HEK293 (cell line): Measurements from ENCODE around the gene SLC25A25.

Source experiments
- CTCF ChIA-PET: fragments of 350-600 bp; formaldehyde crosslinking; extraction: SDS; loops from one replicate; lab custom pipeline; 2021; ENCODE audit warnings: antibody characterized with exemption; lab: Yijun Ruan, JAX
- POLR2A ChIA-PET: fragments of 300-600 bp; formaldehyde crosslinking; extraction: SDS; loops from one replicate; lab custom pipeline; 2020; ENCODE audit warnings: antibody characterized with exemption, inconsistent platforms; lab: Yijun Ruan, JAX
- H3K27ac ChIP-seq: fragments of 200-500 bp; sonication (Bioruptor generic); 2 replicates; pipeline ENCODE4 v1.5.1; 2014; ENCODE audit warnings: low read depth, low read length, control low read depth, inconsistent platforms; ENCODE audit errors: extremely low read depth
- H3K36me3 ChIP-seq, 2 experiments: fragments of 200-500 bp in 1 of 2; sonication (Bioruptor generic) in 1 of 2; 1 replicate in 1 of 2; 2 replicates in 1 of 2; pipeline ENCODE4 v1.5.1; 2014 to 2017; ENCODE audit warnings: inconsistent platforms in 2 of 2, low read length in 2 of 2; ENCODE audit not compliant: control insufficient read depth in 2 of 2, insufficient read depth in 1 of 2
- H3K4me1 ChIP-seq: fragments of 200-500 bp; sonication (Bioruptor generic); 2 replicates; pipeline ENCODE4 v1.5.1; 2014; ENCODE audit warnings: mild to moderate bottlenecking, low read length, inconsistent platforms; ENCODE audit not compliant: control insufficient read depth, insufficient read depth
- H3K4me3 ChIP-seq: 2 replicates; pipeline ENCODE4 v1.5.1; 2011; ENCODE audit warnings: low read depth, mild to moderate bottlenecking, control low read depth, low read length, moderate library complexity
- H3K9me3 ChIP-seq: fragments of 200-500 bp; sonication (Bioruptor generic); 2 replicates; pipeline ENCODE4 v1.5.1; 2014; ENCODE audit warnings: low read depth, low read length, inconsistent platforms; ENCODE audit not compliant: control insufficient read depth, insufficient read depth
- IKZF3 ChIP-seq: fragments of 450-650 bp; IDR thresholded peaks from 2 replicates; pipeline ENCODE4 v1.5.0; 2018; ENCODE audit warnings: missing biosample characterization, mild to moderate bottlenecking, missing genetic modification characterization, moderate library complexity
- WT1 ChIP-seq: fragments of 450-650 bp; formaldehyde crosslinking; IDR thresholded peaks from 2 replicates; pipeline ENCODE4 v1.5.1; 2016; ENCODE audit warnings: missing biosample characterization, missing genetic modification characterization
- ZBTB17 ChIP-seq: fragments of 450-650 bp; formaldehyde crosslinking; IDR thresholded peaks from 2 replicates; pipeline ENCODE4 v1.5.1; 2016; ENCODE audit warnings: missing biosample characterization, missing genetic modification characterization
- ZFP69B ChIP-seq: fragments of 450-650 bp; formaldehyde crosslinking; IDR thresholded peaks from 2 replicates; pipeline ENCODE4 v1.5.1; 2016; ENCODE audit warnings: missing biosample characterization, missing genetic modification characterization
- ZIC2 ChIP-seq: fragments of 450-650 bp; formaldehyde crosslinking; IDR thresholded peaks from 2 replicates; pipeline ENCODE4 v1.5.1; 2016; ENCODE audit warnings: missing biosample characterization, missing genetic modification characterization
- ZNF174 ChIP-seq: fragments of 450-650 bp; formaldehyde crosslinking; IDR thresholded peaks from 2 replicates; pipeline ENCODE4 v1.5.0; 2017; ENCODE audit warnings: missing biosample characterization, mild to moderate bottlenecking, missing genetic modification characterization
- ZNF335 ChIP-seq: fragments of 450-650 bp; formaldehyde crosslinking; conservative IDR thresholded peaks from 2 replicates; pipeline ENCODE4 v1.5.1; 2016; ENCODE audit warnings: missing biosample characterization, missing genetic modification characterization
- ZNF501 ChIP-seq: fragments of 450-650 bp; formaldehyde crosslinking; IDR thresholded peaks from 2 replicates; pipeline ENCODE4 v1.5.1; 2016; ENCODE audit warnings: missing biosample characterization, missing genetic modification characterization
- ZNF624 ChIP-seq: fragments of 450-650 bp; formaldehyde crosslinking; IDR thresholded peaks from 2 replicates; pipeline ENCODE4 v1.5.1; 2017; ENCODE audit warnings: missing biosample characterization, missing genetic modification characterization
- TF ChIP-seq, protein P1 (sequence below): fragments of 450-650 bp; formaldehyde crosslinking; IDR thresholded peaks from 2 replicates; pipeline ENCODE4 v1.5.1; 2016; ENCODE audit warnings: missing biosample characterization, missing genetic modification characterization
- TF ChIP-seq, protein P2 (sequence below): fragments of 450-650 bp; formaldehyde crosslinking; IDR thresholded peaks from 2 replicates; pipeline ENCODE4 v1.5.1; 2017; ENCODE audit warnings: missing biosample characterization, missing genetic modification characterization
- TF ChIP-seq, protein P3 (sequence below): fragments of 450-650 bp; IDR thresholded peaks from 2 replicates; pipeline ENCODE4 v1.5.1; 2018; ENCODE audit warnings: missing biosample characterization, mild to moderate bottlenecking, missing genetic modification characterization
- TF ChIP-seq, protein P4 (sequence below): fragments of 450-650 bp; formaldehyde crosslinking; IDR thresholded peaks from 2 replicates; pipeline ENCODE4 v1.5.1; 2016; ENCODE audit warnings: missing biosample characterization, missing genetic modification characterization
- TF ChIP-seq, protein P5 (sequence below): fragments of 450-650 bp; formaldehyde crosslinking; IDR thresholded peaks from 2 replicates; pipeline ENCODE4 v1.5.1; 2016; ENCODE audit warnings: missing biosample characterization, missing genetic modification characterization
- TF ChIP-seq, protein P6 (sequence below): fragments of 450-650 bp; formaldehyde crosslinking; IDR thresholded peaks from 2 replicates; pipeline ENCODE4 v1.5.1; 2016; ENCODE audit warnings: missing biosample characterization, missing genetic modification characterization

Gene SLC25A25

DNA sequence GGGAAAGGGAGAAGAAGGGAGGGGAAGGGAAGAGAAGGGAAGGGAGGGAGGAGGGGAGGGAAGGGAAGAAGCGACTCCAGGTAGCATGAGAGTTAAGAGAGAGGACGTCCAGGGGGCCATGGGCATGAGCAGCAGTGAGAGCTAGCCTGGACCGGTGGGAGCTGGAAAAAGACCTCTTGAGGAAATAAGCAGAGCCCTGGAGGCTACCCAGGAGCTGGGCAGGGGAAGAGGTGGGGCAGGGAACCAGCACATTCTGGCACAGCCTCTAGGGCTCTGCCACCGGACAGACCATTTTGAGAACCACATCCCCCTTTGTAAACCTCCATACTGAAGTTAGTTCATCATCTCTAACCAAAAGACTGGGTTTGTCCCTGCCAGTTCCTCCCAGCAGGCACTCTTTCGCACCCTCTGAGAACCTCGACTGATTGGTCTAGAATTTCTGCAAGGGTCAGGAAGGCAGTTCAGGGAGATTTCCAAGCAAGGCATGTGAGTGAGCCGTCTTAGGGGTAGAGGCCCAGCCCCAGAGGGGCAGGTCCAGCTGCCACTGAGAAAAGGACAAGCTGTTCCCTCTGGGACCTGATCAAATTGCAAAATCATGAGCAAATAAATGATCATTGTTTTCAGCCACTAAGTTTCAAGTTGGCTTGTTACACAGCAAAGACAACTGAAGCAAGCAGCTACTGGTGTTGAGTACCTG is 12.5 kb upstream of the SLC25A25 start:
- peaks cover 6% of the 10 kb centered on the region for H3K4me1 ChIP-seq
- H3K9me3 ChIP-seq: no peaks in the 10 kb centered on the region
- H3K36me3 ChIP-seq: no peaks in the 10 kb centered on the region
- CTCF ChIA-PET: interaction anchor here (0.6 to 1.4 kb wide), 5 partner anchors 10 to 114 kb away, joined by 3 to 5 read pairs (median 3); no protein-coding TSS in a partner anchor
- H3K27ac ChIP-seq: no peak overlapping the region
- POLR2A ChIA-PET: interaction anchor here (0.6 kb wide), 1 partner anchor 141 kb away, joined by 3 read pairs; no protein-coding TSS in a partner anchor
- no peak overlapping the region for H3K4me3 ChIP-seq
- TF ChIP-seq ZNF335 (tag by site-specific recombination): 0 out of 2 replicates have a peak, but pooled peaks have one; percentile 26
- peak; percentile 60 for TF ChIP-seq WT1 (tag by site-specific recombination)
- TF ChIP-seq, protein P1, sequence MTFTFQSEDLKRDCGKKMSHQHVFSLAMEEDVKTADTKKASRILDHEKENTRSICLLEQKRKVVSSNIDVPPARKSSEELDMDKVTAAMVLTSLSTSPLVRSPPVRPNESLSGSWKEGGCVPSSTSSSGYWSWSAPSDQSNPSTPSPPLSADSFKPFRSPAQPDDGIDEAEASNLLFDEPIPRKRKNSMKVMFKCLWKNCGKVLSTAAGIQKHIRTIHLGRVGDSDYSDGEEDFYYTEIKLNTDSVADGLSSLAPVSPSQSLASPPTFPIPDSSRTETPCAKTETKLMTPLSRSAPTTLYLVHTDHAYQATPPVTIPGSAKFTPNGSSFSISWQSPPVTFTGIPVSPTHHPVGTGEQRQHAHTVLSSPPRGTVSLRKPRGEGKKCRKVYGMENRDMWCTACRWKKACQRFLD (tag by site-specific recombination): no peak

DNA sequence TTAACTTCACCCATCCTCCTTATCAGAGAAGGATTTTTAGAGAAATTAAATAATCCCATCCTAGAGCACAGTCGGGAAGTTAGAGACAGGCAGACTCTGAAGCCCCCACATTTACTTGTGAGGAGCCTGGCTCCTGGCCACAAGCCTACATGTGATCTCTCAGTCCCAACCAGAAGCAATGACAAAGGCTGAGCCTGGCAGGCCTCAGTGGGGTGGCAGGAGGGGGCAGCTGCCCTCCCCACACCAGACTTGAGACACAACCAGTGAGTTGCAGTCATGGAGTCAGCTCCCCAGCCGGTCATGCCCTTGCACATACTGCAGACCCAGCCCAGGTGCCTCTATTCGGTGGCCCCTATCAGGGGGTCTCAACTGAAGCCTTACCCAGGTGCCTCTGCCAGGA is 11.9 kb upstream of the SLC25A25 start:
- POLR2A ChIA-PET: no interaction called here
- Histone ChIP-seq H3K27ac (no peak overlapping the region), H3K36me3 (no peaks in the 10 kb centered on the region), H3K4me1 (peaks cover 6% of the 10 kb centered on the region), H3K9me3 (no peaks in the 10 kb centered on the region), H3K4me3 (no peak overlapping the region)
- CTCF ChIA-PET: interaction anchor here (0.6 to 1.4 kb wide), 5 partner anchors 21 to 186 kb away, joined by 3 to 7 read pairs (median 5); no protein-coding TSS in a partner anchor
- TF ChIP-seq ZNF501 (tag by site-specific recombination) (no peak), ZNF624 (tag by site-specific recombination) (no peak), IKZF3 (tag by site-specific recombination) (no peak)
- TF ChIP-seq, protein P2, sequence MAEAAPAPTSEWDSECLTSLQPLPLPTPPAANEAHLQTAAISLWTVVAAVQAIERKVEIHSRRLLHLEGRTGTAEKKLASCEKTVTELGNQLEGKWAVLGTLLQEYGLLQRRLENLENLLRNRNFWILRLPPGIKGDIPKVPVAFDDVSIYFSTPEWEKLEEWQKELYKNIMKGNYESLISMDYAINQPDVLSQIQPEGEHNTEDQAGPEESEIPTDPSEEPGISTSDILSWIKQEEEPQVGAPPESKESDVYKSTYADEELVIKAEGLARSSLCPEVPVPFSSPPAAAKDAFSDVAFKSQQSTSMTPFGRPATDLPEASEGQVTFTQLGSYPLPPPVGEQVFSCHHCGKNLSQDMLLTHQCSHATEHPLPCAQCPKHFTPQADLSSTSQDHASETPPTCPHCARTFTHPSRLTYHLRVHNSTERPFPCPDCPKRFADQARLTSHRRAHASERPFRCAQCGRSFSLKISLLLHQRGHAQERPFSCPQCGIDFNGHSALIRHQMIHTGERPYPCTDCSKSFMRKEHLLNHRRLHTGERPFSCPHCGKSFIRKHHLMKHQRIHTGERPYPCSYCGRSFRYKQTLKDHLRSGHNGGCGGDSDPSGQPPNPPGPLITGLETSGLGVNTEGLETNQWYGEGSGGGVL: peak; percentile 19; the same call in 1 of the 2 replicates

DNA sequence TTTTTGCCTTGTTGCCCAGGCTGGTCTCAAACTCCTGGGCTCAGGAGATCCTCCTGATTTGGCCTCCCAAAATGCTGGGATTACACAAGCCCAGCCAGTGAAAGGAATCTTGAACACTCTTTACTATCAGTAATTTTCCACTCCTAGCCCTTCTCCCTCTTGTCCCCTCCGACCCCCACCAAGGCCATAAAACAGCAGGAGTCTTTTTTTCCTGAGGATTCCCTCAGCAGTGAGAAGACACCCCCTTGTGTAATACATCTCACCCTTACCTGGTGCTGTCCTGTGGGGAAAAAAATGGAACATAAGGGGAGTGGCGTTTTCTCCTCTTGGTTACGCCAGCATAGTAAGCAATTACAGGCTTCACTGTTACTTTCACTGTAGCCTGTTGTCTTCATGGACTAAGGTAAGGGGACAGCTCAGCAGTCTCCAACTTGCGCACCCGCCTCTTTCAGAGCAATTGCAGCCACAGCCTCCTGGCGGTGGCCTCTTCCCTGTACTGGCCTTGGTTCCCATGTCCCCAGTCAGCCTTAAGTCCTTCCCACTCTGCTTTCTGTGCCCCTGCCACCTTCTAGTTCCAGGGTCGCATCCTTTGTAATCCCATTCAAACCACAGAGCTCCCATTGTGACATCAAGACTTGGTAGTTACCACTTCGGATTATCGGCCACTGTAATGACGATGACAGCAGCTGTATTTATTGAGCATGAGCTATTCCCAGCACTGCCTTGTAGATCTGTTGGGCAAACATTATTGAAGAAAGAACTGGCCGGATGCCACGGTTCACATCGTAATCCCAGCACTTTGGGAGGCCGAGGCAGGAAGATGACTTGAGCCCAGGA is 10.9 kb upstream of the SLC25A25 start:
- CTCF ChIA-PET: interaction anchor here (1.1 to 1.3 kb wide), 2 partner anchors 68 to 113 kb away, joined by 3 to 4 read pairs; no protein-coding TSS in a partner anchor
- Histone ChIP-seq H3K4me1 (peaks cover 6% of the 10 kb centered on the region), H3K36me3 (peaks cover 0 to 6% of the 10 kb centered on the region in 2 experiments; a peak in 1 of 3 replicates), H3K4me3 (no peak overlapping the region), H3K27ac (no peak overlapping the region), H3K9me3 (no peaks in the 10 kb centered on the region)
- POLR2A ChIA-PET: interaction anchor here (0.5 kb wide), 1 partner anchor 22 kb away, joined by 4 read pairs; no protein-coding TSS in a partner anchor
- TF ChIP-seq ZFP69B (no peak), ZIC2 (peak; percentile 81), ZNF174 (tag by site-specific recombination) (no peak), ZBTB17 (peak; percentile 39; the same call in 1 of the 2 replicates), ZNF335 (tag by site-specific recombination) (peak; percentile 7; the same call in 1 of the 2 replicates)
- TF ChIP-seq, protein P3, sequence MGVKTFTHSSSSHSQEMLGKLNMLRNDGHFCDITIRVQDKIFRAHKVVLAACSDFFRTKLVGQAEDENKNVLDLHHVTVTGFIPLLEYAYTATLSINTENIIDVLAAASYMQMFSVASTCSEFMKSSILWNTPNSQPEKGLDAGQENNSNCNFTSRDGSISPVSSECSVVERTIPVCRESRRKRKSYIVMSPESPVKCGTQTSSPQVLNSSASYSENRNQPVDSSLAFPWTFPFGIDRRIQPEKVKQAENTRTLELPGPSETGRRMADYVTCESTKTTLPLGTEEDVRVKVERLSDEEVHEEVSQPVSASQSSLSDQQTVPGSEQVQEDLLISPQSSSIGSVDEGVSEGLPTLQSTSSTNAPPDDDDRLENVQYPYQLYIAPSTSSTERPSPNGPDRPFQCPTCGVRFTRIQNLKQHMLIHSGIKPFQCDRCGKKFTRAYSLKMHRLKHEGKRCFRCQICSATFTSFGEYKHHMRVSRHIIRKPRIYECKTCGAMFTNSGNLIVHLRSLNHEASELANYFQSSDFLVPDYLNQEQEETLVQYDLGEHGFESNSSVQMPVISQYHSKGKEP (tag by site-specific recombination): no peak
- TF ChIP-seq, protein P4, sequence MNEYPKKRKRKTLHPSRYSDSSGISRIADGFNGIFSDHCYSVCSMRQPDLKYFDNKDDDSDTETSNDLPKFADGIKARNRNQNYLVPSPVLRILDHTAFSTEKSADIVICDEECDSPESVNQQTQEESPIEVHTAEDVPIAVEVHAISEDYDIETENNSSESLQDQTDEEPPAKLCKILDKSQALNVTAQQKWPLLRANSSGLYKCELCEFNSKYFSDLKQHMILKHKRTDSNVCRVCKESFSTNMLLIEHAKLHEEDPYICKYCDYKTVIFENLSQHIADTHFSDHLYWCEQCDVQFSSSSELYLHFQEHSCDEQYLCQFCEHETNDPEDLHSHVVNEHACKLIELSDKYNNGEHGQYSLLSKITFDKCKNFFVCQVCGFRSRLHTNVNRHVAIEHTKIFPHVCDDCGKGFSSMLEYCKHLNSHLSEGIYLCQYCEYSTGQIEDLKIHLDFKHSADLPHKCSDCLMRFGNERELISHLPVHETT: no peak
- TF ChIP-seq, protein P5, sequence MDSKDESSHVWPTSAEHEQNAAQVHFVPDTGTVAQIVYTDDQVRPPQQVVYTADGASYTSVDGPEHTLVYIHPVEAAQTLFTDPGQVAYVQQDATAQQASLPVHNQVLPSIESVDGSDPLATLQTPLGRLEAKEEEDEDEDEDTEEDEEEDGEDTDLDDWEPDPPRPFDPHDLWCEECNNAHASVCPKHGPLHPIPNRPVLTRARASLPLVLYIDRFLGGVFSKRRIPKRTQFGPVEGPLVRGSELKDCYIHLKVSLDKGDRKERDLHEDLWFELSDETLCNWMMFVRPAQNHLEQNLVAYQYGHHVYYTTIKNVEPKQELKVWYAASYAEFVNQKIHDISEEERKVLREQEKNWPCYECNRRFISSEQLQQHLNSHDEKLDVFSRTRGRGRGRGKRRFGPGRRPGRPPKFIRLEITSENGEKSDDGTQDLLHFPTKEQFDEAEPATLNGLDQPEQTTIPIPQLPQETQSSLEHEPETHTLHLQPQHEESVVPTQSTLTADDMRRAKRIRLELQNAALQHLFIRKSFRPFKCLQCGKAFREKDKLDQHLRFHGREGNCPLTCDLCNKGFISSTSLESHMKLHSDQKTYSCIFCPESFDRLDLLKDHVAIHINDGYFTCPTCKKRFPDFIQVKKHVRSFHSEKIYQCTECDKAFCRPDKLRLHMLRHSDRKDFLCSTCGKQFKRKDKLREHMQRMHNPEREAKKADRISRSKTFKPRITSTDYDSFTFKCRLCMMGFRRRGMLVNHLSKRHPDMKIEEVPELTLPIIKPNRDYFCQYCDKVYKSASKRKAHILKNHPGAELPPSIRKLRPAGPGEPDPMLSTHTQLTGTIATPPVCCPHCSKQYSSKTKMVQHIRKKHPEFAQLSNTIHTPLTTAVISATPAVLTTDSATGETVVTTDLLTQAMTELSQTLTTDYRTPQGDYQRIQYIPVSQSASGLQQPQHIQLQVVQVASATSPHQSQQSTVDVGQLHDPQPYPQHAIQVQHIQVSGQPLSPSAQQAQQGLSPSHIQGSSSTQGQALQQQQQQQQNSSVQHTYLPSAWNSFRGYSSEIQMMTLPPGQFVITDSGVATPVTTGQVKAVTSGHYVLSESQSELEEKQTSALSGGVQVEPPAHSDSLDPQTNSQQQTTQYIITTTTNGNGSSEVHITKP (tag by site-specific recombination): peak; percentile 91
- TF ChIP-seq, protein P6, sequence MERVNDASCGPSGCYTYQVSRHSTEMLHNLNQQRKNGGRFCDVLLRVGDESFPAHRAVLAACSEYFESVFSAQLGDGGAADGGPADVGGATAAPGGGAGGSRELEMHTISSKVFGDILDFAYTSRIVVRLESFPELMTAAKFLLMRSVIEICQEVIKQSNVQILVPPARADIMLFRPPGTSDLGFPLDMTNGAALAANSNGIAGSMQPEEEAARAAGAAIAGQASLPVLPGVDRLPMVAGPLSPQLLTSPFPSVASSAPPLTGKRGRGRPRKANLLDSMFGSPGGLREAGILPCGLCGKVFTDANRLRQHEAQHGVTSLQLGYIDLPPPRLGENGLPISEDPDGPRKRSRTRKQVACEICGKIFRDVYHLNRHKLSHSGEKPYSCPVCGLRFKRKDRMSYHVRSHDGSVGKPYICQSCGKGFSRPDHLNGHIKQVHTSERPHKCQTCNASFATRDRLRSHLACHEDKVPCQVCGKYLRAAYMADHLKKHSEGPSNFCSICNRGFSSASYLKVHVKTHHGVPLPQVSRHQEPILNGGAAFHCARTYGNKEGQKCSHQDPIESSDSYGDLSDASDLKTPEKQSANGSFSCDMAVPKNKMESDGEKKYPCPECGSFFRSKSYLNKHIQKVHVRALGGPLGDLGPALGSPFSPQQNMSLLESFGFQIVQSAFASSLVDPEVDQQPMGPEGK (tag by site-specific recombination): peak; percentile 75
